Medulla oblongata (tissue), 1 donor: ENCODE measurements around the gene ZNF385C.
A peak's percentile ranks its signal among the peaks of the same experiment; 100 is the strongest.

Experiments used
- DNase-seq: peaks from one replicate; pipeline ENCODE4 v3.0.0-alpha.2; 2015; ENCODE audit errors: extremely low spot score

ZNF385C gene

GRCh38 chr17:42078396-42079043 lies 19.8 kb downstream of the ZNF385C start:
- DNase-seq: no peak

GRCh38 chr17:42077755-42078154 lies 20.5 kb downstream of the ZNF385C start:
- no peak for DNase-seq

GRCh38 chr17:42076797-42077559 lies 21.3 kb downstream of the ZNF385C start:
- no peak for DNase-seq

- no peak for DNase-seq
Measured at GRCh38 chr17:42075789-42076188, 22.5 kb downstream of the ZNF385C start.

- no peak for DNase-seq
Measured at GRCh38 chr17:42072323-42073187, 25.7 kb downstream of the ZNF385C start.

GRCh38 chr17:42071810-42072209 lies 26.5 kb downstream of the ZNF385C start:
- DNase-seq: no peak

GRCh38 chr17:42068979-42069378 lies 29.3 kb downstream of the ZNF385C start:
- DNase-seq: no peak

- peak; percentile 54 for DNase-seq
Measured at GRCh38 chr17:42067371-42068091, 30.7 kb downstream of the ZNF385C start.

GRCh38 chr17:42065201-42065600 lies 33.1 kb downstream of the ZNF385C start:
- no peak for DNase-seq

GRCh38 chr17:42062681-42063080 lies 35.6 kb downstream of the ZNF385C start:
- no peak for DNase-seq

- no peak for DNase-seq
Measured at GRCh38 chr17:42061646-42062487, 36.4 kb downstream of the ZNF385C start.

GRCh38 chr17:42060231-42060630 lies 38.0 kb downstream of the ZNF385C start:
- no peak for DNase-seq

- no peak for DNase-seq
Measured at GRCh38 chr17:42059815-42060214, 38.5 kb downstream of the ZNF385C start.

- DNase-seq: no peak
Measured at GRCh38 chr17:42058063-42058462, 40.2 kb downstream of the ZNF385C start.

GRCh38 chr17:42056635-42057034 lies 41.6 kb downstream of the ZNF385C start:
- DNase-seq: no peak

GRCh38 chr17:42055496-42055895 lies 42.8 kb downstream of the ZNF385C start:
- DNase-seq: no peak

GRCh38 chr17:42055027-42055426 lies 43.2 kb downstream of the ZNF385C start:
- DNase-seq: no peak

GRCh38 chr17:42053731-42054500 lies 44.4 kb downstream of the ZNF385C start:
- no peak for DNase-seq

- no peak for DNase-seq
Measured at GRCh38 chr17:42052346-42052877, 45.9 kb downstream of the ZNF385C start.

- no peak for DNase-seq
Measured at GRCh38 chr17:42051645-42052044, 46.6 kb downstream of the ZNF385C start.
